Measurements from ENCODE around the gene ST14.

- TF ChIP-seq CTCF (IDR thresholded peaks at IDR 0.05; ENCODE audit: low read length) (no peak), EZH2 (optimal IDR thresholded peaks at IDR 0.05; ENCODE audit: low read depth, low read length) (no peak)
Measured at GRCh38 chr11:130110339-130111108, 49.1 kb upstream of the ST14 start.

All from MM.1S (cell line).